GM13977 (cell line): Measurements from ENCODE around the gene VPS26C.
"Not testable (repeated sequence)": the region's sequence is repeated elsewhere in the genome, so short reads cannot be mapped to it uniquely, and the experiment has no call there.

Experiments
- DNase-seq: peaks from one replicate; pipeline ENCODE4 v3.0.0; 2012; ENCODE audit warnings: low spot score
- CTCF ChIP-seq: IDR thresholded peaks from 2 replicates; pipeline ENCODE4 v1.5.1; 2012; ENCODE audit warnings: mild to moderate bottlenecking, control low read depth; ENCODE audit not compliant: insufficient read depth; ENCODE audit errors: extremely low read depth, missing control alignments
- in situ Hi-C: fragments of 300-500 bp; cut with MboI; formaldehyde crosslinking; loops from one replicate; pipeline ENCODE4 v1.12.0; 2022; ENCODE audit warnings: low sequenced_read_pairs, low pct_unique_long_range_greater_than_20kb, mixed read lengths, inconsistent platforms; ENCODE audit not compliant: unreplicated experiment

Gene VPS26C

DNA sequence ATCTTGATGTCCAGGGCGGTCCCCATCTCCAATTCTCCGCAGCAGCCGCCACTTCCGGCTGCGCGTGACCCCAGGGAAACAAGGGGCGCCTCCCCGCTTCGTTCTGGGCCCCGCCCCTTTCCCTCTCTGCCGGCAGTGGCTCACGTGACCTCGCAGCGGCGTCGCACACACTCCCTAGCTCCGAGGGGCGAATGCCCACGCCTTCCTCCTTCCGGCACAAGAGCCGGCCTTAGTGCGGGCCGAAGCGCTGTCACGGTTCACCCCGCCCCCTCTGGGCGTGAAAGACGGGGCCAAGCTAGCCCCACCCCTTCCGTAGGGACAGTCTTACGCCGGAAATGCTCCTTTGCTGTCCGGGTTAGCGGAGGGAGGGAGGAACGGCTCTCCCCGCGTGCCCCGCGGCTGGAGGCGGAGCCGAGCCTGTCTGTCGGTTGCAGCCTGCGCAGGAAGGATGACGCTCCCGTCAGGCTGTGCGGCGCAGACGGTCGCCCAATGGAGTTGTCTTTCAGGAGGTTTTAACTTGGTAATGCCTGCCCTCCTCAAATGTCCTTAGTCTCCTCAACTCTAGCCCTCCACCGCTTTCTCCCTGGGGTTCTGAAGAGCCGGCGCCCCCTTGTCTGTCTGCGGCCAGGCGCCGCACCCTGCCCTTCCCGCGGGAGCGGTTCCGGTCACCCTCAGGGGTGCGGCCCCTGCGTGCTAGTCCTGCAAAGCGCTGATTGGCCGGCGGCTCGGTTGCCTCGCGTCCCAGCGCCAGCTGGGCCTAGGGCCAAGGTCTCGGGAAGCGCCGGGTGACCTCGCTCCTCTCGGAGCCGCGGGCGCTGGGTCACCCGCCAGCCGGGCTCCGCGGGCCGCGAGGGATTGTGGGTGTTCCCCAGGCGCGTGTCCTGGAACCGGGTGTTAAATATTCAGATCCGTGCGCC is at the start of gene VPS26C:
VPS26C (minus strand) TSS at position 66 of the 917 bp plus-strand sequence; CDS start at position 26, 40 bp downstream.
- in situ Hi-C loops = no loop called here
- TF ChIP-seq CTCF = no peak
- peak; percentile 94 for DNase-seq

- DNase-seq, in situ Hi-C loops: not testable (repeated sequence)
Observed at GRCh38 chr21:37316072-37316471, 48.9 kb upstream of the VPS26C start.

GRCh38 chr21:37300114-37300751 is 33.1 kb upstream of the VPS26C start:
- no peak for TF ChIP-seq CTCF
- in situ Hi-C loops = no loop called here
- no peak for DNase-seq

DNA sequence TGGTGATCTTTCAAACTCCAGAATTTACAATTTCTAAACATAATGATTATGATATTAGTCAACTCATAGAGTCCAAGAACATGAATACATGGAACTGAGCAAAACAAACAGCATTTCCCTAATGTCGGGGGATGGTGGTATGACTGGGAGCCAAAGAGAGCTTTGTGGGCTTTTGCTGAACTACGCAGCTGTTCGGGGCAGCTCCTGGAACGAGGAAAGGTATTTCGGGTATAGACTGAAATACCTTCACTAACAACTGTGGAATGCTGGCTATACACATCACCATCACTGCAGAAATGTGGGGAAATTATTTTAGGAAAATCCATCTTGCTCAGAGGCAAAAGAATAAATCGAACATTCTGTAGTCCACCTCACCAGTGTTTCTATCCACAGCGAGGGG is 30.2 kb upstream of the VPS26C start:
- no peak for TF ChIP-seq CTCF
- in situ Hi-C loops = no loop called here
- no peak for DNase-seq

DNA sequence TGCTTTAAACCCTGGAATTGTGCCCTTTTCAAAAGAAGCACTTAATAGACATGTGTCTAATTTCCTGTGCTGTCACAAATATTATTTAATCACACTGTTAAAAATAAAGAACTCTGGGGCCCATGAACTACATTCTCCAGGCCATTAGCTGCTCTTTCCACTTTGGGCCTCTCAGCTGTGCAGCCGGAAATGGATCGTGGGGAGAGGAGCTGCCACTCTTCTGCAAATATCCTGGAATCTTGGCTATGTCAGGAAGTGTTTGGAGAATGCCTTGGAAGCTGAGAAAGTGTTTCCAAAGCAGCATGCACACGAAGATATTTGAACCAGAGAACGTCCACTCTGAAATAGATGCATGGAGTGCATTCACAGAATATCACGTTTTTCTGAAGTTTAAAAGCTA is 27.5 kb upstream of the VPS26C start:
- TF ChIP-seq CTCF = no peak
- in situ Hi-C loops = no loop called here
- no peak for DNase-seq

DNA sequence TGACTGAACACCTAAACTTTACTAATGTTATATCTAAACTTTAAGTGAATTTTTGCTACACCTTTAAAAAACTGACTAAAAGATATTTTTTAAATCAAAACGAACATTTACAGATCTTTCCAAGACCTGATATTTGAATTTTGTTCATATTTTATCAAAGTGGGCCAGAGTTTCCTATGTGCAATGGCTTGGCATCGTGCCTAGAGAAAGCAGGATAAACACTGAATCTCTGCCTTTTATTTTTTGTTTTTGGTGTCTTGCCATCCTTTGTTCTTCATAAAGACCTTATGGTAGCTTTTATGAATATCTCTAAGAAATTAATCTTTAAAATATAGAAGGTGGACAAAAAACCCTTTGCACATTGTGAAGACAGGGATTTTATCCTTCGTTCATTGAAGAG is 25.8 kb upstream of the VPS26C start:
- no peak for TF ChIP-seq CTCF
- in situ Hi-C loops = no loop called here
- no peak for DNase-seq

DNA sequence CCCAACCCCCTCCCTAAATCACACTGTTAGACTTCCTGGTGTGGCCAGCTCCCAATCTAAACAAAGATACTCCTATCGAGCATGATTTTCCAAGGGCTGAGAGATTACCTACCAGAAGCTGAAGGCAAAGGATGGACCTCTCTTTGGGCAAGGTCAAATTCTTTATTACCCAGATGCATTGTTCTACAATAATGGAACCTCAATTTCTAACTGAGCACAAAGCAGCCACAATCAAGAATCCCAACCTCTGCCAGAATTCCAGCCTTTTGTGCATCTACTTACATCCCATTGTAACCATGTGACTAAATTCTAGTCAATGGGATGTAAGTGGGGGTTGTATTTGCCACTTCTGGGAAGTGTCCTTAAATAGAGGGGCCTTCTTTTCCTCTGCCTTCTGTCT is 24.9 kb upstream of the VPS26C start:
- in situ Hi-C loops = no loop called here
- no peak for TF ChIP-seq CTCF
- DNase-seq = no peak

DNA sequence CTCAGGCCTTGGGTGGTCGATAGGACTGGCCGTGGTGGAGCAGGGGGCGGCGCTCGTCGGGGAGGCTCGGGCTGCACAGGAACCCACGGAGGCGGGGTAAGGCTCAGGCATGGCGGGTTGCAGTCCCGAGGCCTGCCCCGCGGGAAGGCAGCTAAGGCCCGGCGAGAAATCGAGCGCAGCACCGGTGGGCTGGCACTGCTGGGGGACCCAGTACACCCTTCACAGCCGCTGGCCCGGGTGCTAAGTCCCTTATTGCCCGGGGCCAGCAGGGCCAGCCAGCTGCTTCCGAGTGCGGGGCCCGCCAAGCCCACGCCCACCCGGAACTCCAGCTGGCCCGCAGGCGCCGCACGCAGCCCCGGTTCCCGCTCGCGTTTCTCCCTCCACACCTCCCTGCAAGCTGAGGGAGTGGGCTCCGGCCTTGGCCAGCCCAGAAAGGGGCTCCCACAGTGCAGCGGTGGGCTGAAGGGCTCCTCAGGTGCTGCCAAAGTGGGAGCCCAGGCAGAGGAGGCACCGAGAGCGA is 16.1 kb upstream of the VPS26C start:
- DNase-seq, in situ Hi-C loops: not testable (repeated sequence)

DNA sequence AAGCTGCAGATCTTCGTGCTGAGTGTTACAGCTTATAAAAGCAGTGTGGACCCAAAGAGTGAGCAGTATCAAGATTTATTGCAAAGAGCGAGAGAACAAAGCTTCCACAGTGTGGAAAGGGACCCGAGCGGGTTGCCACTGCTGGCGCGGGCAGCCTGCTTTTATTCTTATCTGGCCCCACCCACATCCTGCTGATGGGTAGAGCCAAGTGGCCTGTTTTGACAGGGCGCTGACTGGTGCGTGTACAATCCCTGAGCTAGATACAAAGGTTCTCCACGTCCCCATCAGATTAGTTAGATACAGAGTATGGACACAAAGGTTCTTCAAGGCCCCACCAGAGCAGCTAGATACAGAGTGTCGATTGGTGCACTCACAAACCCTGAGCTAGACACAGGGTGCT is 15.5 kb upstream of the VPS26C start:
- in situ Hi-C loops = not testable (repeated sequence)

More for the DNA sequence above, 15.5 kb upstream of the VPS26C start:
- DNase-seq = not testable (repeated sequence)
